HepG2 (cell line): ENCODE data around the gene EIF4A3. TPM values are rescaled to one million over a fixed set of nuclear protein-coding genes. Genes with fewer than 3 reads are reported as not detected.

Experiments
- ATAC-seq: fragments of 200-7000 bp; cut with Tn5 transposase; 3 replicates; pipeline ENCODE4 v1.9.1; 2020; ENCODE audit warnings: mild to moderate bottlenecking, moderate library complexity
- BruUV-seq: library from RNA; stranded (reverse); fragments of 400-500 nt; replicated peaks from 2 replicates; lab custom pipeline; 2021; lab: Mats Ljungman, UMichigan
- CTCF ChIA-PET: fragments of 300-600 bp; formaldehyde crosslinking; extraction: SDS; loops from one replicate; lab custom pipeline; 2021; ENCODE audit warnings: low total read pairs, inconsistent platforms, low intra/inter-chr PET ratio; lab: Yijun Ruan, JAX
- POLR2A ChIA-PET: fragments of 350-600 bp; sonication (Branson Sonifier 250); formaldehyde crosslinking; loops from one replicate; lab custom pipeline; 2020; ENCODE audit warnings: antibody characterized with exemption, inconsistent platforms; lab: Yijun Ruan, JAX
- DNase-seq: peaks from one replicate; pipeline ENCODE4 v3.0.0-alpha.2; 2015; ENCODE audit warnings: low spot score
- FAIRE-seq: peaks from 3 replicates; lab custom pipeline; 2011; peaks lifted over from hg19 to GRCh38; lab: Jason Lieb, UNC
- H2AFZ ChIP-seq: one replicate; pipeline ENCODE4 v1.6.1; 2011; ENCODE audit warnings: low read length, inconsistent platforms
- H3K27ac ChIP-seq: fragments of 300-600 bp; 3 replicates; pipeline ENCODE4 v1.8.0; 2011; ENCODE audit warnings: mixed run types, mild to moderate bottlenecking, mixed read lengths, low read length, inconsistent platforms; ENCODE audit not compliant: insufficient read depth; ENCODE audit errors: extremely low read length
- H3K27me3 ChIP-seq, 2 experiments: fragments of 200-600 bp in 1 of 2; 2 replicates in 1 of 2; 3 replicates in 1 of 2; pipeline versions ENCODE4 v1.6.0 to v1.8.0; 2011; ENCODE audit warnings: low read length in 2 of 2, mild to moderate bottlenecking in 2 of 2, moderate library complexity in 2 of 2, inconsistent platforms in 1 of 2; ENCODE audit not compliant: insufficient read depth in 2 of 2, control insufficient read depth in 1 of 2
- H3K36me3 ChIP-seq, 2 experiments: fragments of 200-600 bp in 1 of 2; replicated peaks in 1 of 2; 2 replicates in 1 of 2; 3 replicates in 1 of 2; pipeline versions ENCODE4 v1.5.1 to v1.8.0; 2011; ENCODE audit warnings: low read length in 2 of 2, inconsistent platforms in 1 of 2; ENCODE audit not compliant: insufficient read depth in 2 of 2, control insufficient read depth in 1 of 2
- H3K4me1 ChIP-seq: 2 replicates; pipeline ENCODE4 v1.5.1; 2012; ENCODE audit warnings: low read length, inconsistent platforms; ENCODE audit not compliant: insufficient read depth
- H3K4me2 ChIP-seq: 2 replicates; pipeline ENCODE4 v1.6.0; 2011; ENCODE audit warnings: low read depth, low read length, inconsistent platforms
- H3K4me3 ChIP-seq, 3 experiments: fragments of 200-600 bp in 1 of 3; sonication (generic), shearing (Covaris generic) in 1 of 3; replicated peaks in 1 of 3; 2 replicates each; pipeline ENCODE4 v1.5.1; 2011 to 2016; ENCODE audit warnings: low read length in 3 of 3, inconsistent platforms in 2 of 3, low read depth in 2 of 3, mild to moderate bottlenecking in 2 of 3, control low read depth in 1 of 3, mixed read lengths in 1 of 3; ENCODE audit not compliant: insufficient read depth in 1 of 3
- H3K79me2 ChIP-seq: one replicate; pipeline ENCODE4 v1.6.1; 2011; ENCODE audit warnings: low read length, inconsistent platforms; ENCODE audit not compliant: insufficient read depth
- H3K9ac ChIP-seq: 2 replicates; pipeline ENCODE4 v1.6.0; 2011; ENCODE audit warnings: mild to moderate bottlenecking, low read depth, low read length, inconsistent platforms; ENCODE audit not compliant: insufficient read depth
- H3K9me3 ChIP-seq: 2 replicates; pipeline ENCODE4 v1.5.1; 2012; ENCODE audit warnings: mild to moderate bottlenecking, low read length
- H4K20me1 ChIP-seq: 2 replicates; pipeline ENCODE4 v1.6.0; 2011; ENCODE audit warnings: inconsistent platforms, mild to moderate bottlenecking, low read length, moderate library complexity; ENCODE audit not compliant: insufficient read depth
- NBN ChIP-seq: fragments of 450-650 bp; conservative IDR thresholded peaks from 2 replicates; pipeline ENCODE4 v1.6.1; 2017
- TP53 ChIP-seq: sonication (generic); formaldehyde crosslinking; conservative IDR thresholded peaks from 2 replicates; pipeline ENCODE4 v1.4.0; 2020; ENCODE audit warnings: missing genetic modification reagents
- ZNF124 ChIP-seq: sonication (generic); formaldehyde crosslinking; IDR thresholded peaks from 2 replicates; pipeline ENCODE4 v1.4.0; 2020; ENCODE audit warnings: missing genetic modification reagents
- ZNF264 ChIP-seq: sonication (generic); formaldehyde crosslinking; IDR thresholded peaks from 2 replicates; pipeline ENCODE4 v1.4.0; 2020; ENCODE audit warnings: missing genetic modification reagents
- ZNF703 ChIP-seq: sonication (generic); formaldehyde crosslinking; IDR thresholded peaks from 2 replicates; pipeline ENCODE4 v1.5.1; 2020; ENCODE audit warnings: missing genetic modification reagents, mild to moderate bottlenecking, moderate library complexity, borderline replicate concordance
- ZNF768 ChIP-seq: sonication (generic); formaldehyde crosslinking; IDR thresholded peaks from 2 replicates; pipeline ENCODE4 v1.4.0; 2020; ENCODE audit warnings: missing genetic modification reagents
- WGBS: methylation state at CpG from one replicate; pipeline ENCODE4 v1.1.6; 2017; ENCODE audit warnings: low lambda C conversion rate; 5-methylcytosine and 5-hydroxymethylcytosine counted together
- in situ Hi-C: cut with HindIII; loops from 2 replicates; pipeline ENCODE4 v1.10.0; 2017; ENCODE audit warnings: low pct_unique_long_range_greater_than_20kb; ENCODE audit not compliant: extremely low pct_ligation_motif_present
- intact Hi-C: fragments of 100-400 bp; cut with micrococcal nuclease; formaldehyde crosslinking; loops from one replicate; pipeline ENCODE4 v1.10.0; 2022; ENCODE audit not compliant: unreplicated experiment
- polyA plus RNA-seq, 8 experiments: library from polyadenylated mRNA; depleted of rRNA in 3 of 8; stranded (reverse) in 7 of 8; unstranded in 1 of 8; fragments of >200 nt; fragmentation: Illumina TruSeq in 4 of 8; extraction: Trizol in 4 of 8; gene quantifications; 2 replicates each; pipeline versions ENCODE4 v1.2.1 to v1.2.3, GENCODE V29; 2011 to 2016; ENCODE audit warnings: low read depth in 4 of 8, missing spikeins in 1 of 8, mixed read lengths in 1 of 8; ENCODE audit not compliant: insufficient read depth in 1 of 8
- total RNA-seq, 5 experiments: library from RNA; depleted of rRNA; stranded (reverse); fragments of >200 nt; fragmentation: Illumina TruSeq; extraction: Trizol; gene quantifications; 2 replicates each; pipeline ENCODE4 v1.2.3, GENCODE V29; 2016; ENCODE audit warnings: low read depth in 1 of 5
- TF ChIP-seq, protein P1 (sequence below): sonication (generic); formaldehyde crosslinking; IDR thresholded peaks from 2 replicates; pipeline ENCODE4 v1.5.0; 2020; ENCODE audit warnings: mild to moderate bottlenecking, missing genetic modification reagents, borderline replicate concordance
- TF ChIP-seq, protein P2 (sequence below): sonication (generic); formaldehyde crosslinking; IDR thresholded peaks from 2 replicates; pipeline ENCODE4 v1.8.1; 2023; ENCODE audit warnings: mild to moderate bottlenecking, missing genetic modification reagents

The EIF4A3 gene
- total and polyA plus RNA-seq, 2 of the 13 experiments (the other 11 are each of a cell fraction or from before 2014, with no cell fraction given) = 145 to 187 TPM

DNA sequence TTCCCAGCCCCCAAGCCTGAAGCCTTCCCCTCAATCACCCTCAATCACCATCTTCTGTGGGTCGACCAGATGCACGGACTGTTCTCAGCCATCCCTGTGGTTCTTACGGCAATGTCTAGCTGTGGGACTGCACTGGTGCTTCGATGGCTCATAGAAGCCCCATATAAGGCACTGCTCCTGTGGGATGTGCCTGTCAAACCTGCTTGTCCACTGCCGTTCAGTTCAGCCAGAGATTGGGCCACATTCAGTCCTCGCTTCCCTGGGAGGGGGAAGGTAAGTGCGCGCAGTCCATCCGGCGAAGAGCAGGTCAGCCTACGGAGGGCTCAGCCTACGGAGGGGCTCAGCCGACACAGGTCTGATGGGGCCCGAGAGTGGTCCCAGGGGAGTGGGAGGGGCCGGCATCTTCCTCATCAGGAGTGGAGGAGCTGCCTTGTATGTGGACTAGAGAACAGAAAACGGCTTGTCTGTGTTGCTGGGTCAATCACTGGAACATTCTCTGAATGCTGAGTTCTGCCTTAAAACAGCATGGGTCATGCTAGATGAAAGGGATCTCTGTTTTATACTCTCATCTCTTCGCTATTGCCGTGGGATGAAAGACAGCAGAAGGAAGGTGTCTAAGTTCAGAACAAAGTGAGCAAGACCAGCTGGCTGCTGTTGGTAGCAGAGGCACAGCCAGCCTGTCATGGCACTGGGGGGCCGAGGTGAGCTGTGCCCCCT lies 23.0 kb upstream of the EIF4A3 start, which contains the start of gene CARD14:
Gene CARD14, plus strand, starts transcription at position 247 of the 717 bp plus-strand sequence. CDS start 11,409 bp downstream, outside the sequence.
- no peak within 1 kb of the TSS for H3K4me3 ChIP-seq
- FAIRE-seq (no peak), DNase-seq (no peak)
- H3K27me3 ChIP-seq = peaks cover 3 to 49% of the 10 kb centered on the region in 2 experiments; a peak in 4 of 5 replicates
- H3K4me1 ChIP-seq = no peaks in the 10 kb centered on the region
- H3K9ac ChIP-seq = no peak within 1 kb of the TSS
- CTCF ChIA-PET = no interaction called here
- no peaks in the 10 kb centered on the region for H3K36me3 ChIP-seq
- no peak within 1 kb of the TSS for H3K27ac ChIP-seq
- in situ Hi-C loops = no loop called here
- TF ChIP-seq ZNF768 (peak; percentile 16; the same call in 1 of the 2 replicates), ZNF703 (CRISPR knock-in tag) (no peak), ZNF264 (no peak), ZNF124 (CRISPR knock-in tag) (no peak), NBN (no peak), TP53 (CRISPR knock-in tag) (no peak)
- TF ChIP-seq, protein P1, sequence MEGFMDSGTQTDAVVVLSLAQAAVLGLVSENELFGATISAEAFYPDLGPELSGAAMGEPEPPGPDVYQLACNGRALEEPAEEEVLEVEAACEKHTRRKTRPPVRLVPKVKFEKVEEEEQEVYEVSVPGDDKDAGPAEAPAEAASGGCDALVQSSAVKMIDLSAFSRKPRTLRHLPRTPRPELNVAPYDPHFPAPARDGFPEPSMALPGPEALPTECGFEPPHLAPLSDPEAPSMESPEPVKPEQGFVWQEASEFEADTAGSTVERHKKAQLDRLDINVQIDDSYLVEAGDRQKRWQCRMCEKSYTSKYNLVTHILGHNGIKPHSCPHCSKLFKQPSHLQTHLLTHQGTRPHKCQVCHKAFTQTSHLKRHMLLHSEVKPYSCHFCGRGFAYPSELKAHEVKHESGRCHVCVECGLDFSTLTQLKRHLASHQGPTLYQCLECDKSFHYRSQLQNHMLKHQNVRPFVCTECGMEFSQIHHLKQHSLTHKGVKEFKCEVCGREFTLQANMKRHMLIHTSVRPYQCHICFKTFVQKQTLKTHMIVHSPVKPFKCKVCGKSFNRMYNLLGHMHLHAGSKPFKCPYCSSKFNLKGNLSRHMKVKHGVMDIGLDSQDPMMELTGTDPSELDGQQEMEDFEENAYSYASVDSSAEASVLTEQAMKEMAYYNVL = no peak
- TF ChIP-seq, protein P2, sequence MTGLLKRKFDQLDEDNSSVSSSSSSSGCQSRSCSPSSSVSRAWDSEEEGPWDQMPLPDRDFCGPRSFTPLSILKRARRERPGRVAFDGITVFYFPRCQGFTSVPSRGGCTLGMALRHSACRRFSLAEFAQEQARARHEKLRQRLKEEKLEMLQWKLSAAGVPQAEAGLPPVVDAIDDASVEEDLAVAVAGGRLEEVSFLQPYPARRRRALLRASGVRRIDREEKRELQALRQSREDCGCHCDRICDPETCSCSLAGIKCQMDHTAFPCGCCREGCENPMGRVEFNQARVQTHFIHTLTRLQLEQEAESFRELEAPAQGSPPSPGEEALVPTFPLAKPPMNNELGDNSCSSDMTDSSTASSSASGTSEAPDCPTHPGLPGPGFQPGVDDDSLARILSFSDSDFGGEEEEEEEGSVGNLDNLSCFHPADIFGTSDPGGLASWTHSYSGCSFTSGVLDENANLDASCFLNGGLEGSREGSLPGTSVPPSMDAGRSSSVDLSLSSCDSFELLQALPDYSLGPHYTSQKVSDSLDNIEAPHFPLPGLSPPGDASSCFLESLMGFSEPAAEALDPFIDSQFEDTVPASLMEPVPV = no peak
- TF ChIP-seq, all 625 proteins: peak for 1
- BruUV-seq = no TSS peak
- Histone ChIP-seq H3K9me3 (no peaks in the 10 kb centered on the region), H4K20me1 (no peaks in the 10 kb centered on the region), H2AFZ (no peak within 1 kb of the TSS), H3K79me2 (no peaks in the 10 kb centered on the region), H3K4me2 (no peak within 1 kb of the TSS)
- 38% methylated on average over 19 of the region's 19 CpGs for WGBS
- intact Hi-C loops = no loop called here
- ATAC-seq = no peak; the same call in none of the 3 replicates
- POLR2A ChIA-PET = no interaction called here
